Astrocyte of the cerebellum (primary cell): ENCODE results near the gene NRG4.

ENCODE experiments used
- DNase-seq: peaks from one replicate; pipeline ENCODE4 v3.0.0-alpha.2; 2011; ENCODE audit warnings: low read depth
- H3K4me3 ChIP-seq: 2 replicates; pipeline ENCODE4 v1.5.1; 2011; ENCODE audit warnings: mild to moderate bottlenecking, low read depth, low read length, moderate library complexity
- in situ Hi-C: cut with HindIII; loops from 2 replicates; pipeline ENCODE4 v1.10.0; 2017; ENCODE audit warnings: low sequenced_read_pairs
- TF ChIP-seq, protein P1 (sequence below): IDR thresholded peaks from 2 replicates; pipeline ENCODE4 v1.5.1; 2012; ENCODE audit warnings: low read length, low read depth, moderate library complexity, mild to moderate bottlenecking; ENCODE audit errors: missing control alignments

NRG4 gene

DNA sequence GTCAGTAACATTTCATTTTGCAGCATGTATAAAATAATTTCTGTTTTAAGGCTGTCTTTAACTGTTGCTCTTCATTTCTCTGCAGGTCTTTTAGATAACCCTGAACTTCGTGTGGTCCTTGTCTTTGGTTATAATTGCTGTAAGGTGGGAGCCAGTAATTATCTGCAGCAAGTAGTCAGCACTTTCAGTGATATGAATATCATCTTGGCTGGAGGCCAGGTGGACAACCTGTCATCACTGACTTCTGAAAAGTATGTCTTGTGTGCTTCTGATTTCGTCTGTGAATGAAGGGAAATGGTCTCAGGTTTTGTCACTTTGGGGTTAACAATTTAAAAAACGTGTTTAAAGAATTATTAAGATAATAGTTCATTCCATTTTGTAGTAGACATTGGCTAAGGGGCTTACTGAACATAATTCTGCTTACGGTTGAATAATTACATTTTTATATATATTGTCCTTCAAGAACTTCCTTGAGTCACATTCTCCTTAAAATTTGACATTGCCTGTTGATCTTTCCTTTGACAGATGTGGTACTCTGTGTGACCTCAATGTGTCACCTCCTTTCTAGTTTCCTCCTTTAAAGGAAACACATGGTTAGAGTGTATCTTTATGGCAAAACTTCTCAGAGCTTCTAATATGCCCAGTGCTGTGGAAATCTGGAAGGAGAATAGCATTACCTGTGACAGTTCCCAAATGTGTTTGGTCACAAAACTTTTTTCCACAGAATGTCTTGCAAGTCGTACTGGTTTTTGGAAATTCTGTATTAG, 82.2 kb downstream of the NRG4 start:
- no peak overlapping the region for H3K4me3 ChIP-seq
- in situ Hi-C loops = no loop called here
- TF ChIP-seq, protein P1, sequence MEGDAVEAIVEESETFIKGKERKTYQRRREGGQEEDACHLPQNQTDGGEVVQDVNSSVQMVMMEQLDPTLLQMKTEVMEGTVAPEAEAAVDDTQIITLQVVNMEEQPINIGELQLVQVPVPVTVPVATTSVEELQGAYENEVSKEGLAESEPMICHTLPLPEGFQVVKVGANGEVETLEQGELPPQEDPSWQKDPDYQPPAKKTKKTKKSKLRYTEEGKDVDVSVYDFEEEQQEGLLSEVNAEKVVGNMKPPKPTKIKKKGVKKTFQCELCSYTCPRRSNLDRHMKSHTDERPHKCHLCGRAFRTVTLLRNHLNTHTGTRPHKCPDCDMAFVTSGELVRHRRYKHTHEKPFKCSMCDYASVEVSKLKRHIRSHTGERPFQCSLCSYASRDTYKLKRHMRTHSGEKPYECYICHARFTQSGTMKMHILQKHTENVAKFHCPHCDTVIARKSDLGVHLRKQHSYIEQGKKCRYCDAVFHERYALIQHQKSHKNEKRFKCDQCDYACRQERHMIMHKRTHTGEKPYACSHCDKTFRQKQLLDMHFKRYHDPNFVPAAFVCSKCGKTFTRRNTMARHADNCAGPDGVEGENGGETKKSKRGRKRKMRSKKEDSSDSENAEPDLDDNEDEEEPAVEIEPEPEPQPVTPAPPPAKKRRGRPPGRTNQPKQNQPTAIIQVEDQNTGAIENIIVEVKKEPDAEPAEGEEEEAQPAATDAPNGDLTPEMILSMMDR = no peak
- DNase-seq = no peak

DNA sequence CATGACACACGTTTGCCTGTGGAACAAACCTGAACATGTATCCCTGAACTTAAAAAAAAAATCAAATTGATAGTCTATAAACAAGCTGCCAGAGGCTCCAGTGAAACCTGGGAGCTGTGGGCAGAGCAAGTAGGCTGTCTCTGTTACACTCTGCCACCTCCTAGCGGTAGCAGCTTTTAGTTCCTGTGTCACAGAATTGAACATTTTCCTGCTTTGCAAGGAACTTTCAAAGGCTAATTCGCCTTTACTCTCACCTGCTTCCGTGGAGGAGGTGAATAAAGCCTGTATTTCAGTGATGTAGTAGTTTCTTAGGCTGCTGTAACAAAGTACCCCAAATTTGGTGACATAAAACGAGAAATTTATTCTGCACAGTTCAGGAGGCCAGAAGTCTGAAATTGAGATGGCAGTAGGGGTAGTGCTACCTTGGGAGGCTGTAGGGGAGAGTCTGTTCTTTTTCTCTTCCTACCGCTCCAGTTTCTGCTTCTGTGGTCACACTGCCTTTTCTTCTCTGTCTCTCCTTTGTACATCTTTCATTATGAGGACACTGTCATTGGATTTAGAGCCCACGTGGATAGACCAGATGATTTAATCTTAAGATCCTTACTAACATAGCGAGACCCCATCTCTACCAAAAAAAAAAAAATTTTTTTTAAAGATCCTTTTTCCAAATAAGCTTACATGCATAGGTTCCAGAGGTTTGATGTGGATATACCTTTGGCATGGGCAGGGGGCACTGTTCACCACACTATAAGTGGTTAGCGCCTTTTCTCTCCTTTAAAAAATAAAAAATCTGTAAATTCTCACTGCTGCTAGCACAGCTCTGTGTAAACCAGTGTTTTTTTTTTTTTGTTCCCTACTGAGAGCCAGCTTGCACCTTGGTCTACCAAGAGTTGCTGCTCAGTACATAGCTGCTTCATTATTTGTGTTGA, 83.3 kb downstream of the NRG4 start:
- H3K4me3 ChIP-seq = no peak overlapping the region
- no peak for DNase-seq
- in situ Hi-C loops = no loop called here
- TF ChIP-seq, protein P1 = peak; percentile 57

DNA sequence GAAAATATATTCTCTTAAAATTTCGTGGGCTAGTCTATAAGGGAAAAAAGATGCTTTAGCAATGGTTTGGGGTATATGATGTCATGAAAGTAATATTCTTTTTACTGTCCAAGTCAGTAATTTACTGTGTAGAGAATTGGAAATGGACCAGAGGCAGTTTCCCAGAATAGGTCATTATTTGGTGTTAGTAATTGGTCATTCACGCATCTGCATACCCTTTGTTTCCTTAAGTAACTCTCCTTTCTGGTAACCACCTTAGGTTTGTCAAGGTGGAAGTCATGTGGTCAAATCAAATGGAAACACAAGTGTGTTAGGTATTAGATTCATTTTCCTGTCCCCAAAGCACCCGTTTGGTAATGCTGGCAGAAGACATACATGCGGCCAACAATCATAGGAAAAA, 84.6 kb downstream of the NRG4 start:
- DNase-seq = no peak

DNA sequence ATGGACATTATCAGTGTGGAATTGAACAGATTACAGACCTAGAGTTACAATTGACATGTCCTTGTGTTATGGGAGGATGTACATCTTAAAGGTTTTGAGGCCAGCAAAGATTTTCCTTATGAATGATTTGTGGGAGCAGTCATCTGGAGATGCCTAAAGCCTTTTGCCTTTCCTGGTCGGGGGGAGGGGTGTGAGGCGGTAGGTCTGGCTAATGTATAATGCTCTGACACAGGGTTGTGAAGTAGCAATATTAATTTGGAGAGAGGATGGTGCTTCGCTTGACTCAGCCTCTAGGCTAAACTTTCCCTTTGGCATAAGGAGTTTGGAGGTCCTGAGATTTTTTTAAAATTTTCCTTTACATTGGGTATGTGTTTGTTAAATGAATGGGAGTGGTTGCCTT, 85.3 kb downstream of the NRG4 start:
- in situ Hi-C loops = no loop called here
- DNase-seq = no peak
- TF ChIP-seq, protein P1 = no peak
- H3K4me3 ChIP-seq = no peak overlapping the region

More for the DNA sequence above, 84.6 kb downstream of the NRG4 start:
- in situ Hi-C loops = no loop called here
- H3K4me3 ChIP-seq = no peak overlapping the region
- TF ChIP-seq, protein P1 = no peak

DNA sequence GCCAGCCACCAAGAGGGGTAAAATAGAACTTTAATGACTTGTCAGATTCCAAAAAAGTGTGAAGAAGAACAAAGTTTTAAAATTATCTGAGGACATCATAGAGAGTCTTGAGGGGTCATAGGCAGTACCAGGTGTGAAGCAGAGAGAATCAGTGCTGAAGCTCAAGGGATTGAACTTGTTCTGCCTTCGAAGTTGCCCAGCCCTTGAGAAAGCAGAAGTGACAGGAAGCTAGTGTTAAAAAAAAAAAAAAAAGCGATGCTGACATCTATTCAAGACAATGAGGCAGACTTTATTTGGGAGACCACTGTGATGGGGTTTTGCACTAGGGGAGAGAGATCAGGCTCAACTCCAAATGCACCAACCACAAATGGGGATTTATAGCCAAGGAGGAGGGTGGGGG, 86.8 kb downstream of the NRG4 start:
- TF ChIP-seq, protein P1 = no peak
- H3K4me3 ChIP-seq = no peak overlapping the region
- in situ Hi-C loops = no loop called here
- DNase-seq = no peak

DNA sequence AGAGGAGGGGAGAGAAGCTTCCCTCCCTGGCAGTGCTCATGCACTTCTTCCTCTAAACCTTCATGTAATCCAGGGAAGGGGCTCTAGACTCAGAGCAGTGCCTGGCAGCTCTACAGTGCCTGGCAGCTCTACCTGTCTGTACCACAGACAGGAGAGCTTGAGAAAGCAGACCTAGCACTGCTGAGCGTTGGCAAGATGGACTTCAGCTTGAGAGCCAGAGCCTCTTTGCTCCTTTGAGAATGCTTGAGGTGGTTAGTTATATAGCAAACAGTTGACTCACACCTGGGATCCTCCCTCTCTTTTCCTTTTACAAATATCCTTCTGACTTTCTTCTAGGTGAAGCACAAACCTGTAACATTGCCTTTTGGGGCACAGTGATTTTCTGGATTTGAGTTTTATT, 87.6 kb downstream of the NRG4 start:
- no peak overlapping the region for H3K4me3 ChIP-seq
- no peak for DNase-seq
- TF ChIP-seq, protein P1 = no peak
- in situ Hi-C loops = no loop called here
